Activated CD4-positive, alpha-beta memory T cell treated with anti-CD3 and anti-CD28 coated beads for 36 hours (primary cell): ENCODE data around the gene C6orf132. TPM values are rescaled to one million over a fixed set of nuclear protein-coding genes. Genes with fewer than 3 reads are reported as not detected.

Experiments used
- CTCF ChIA-PET: fragments of 350-600 bp; sonication (Branson Sonifier 250); formaldehyde crosslinking; loops from one replicate; lab custom pipeline; 2021; ENCODE audit warnings: antibody characterized with exemption, inconsistent platforms; lab: Charles Lee
- POLR2A ChIA-PET: fragments of 350-600 bp; sonication (Branson Sonifier 250); formaldehyde crosslinking; loops from one replicate; lab custom pipeline; 2021; ENCODE audit warnings: antibody characterized with exemption; lab: Charles Lee
- DNase-seq: peaks from one replicate; pipeline ENCODE4 v3.0.0-alpha.2; 2020
- H3K27ac Mint-ChIP-seq: one replicate; pipeline ENCODE4 v1.8.0; 2021; ENCODE audit warnings: mixed read lengths
- H3K27me3 Mint-ChIP-seq: one replicate; pipeline ENCODE4 v1.8.0; 2021; ENCODE audit warnings: mixed read lengths
- H3K36me3 Mint-ChIP-seq: one replicate; pipeline ENCODE4 v1.8.0; 2021; ENCODE audit warnings: mixed read lengths
- H3K4me1 Mint-ChIP-seq: one replicate; pipeline ENCODE4 v1.8.0; 2021; ENCODE audit warnings: low read depth, mixed read lengths
- H3K4me3 Mint-ChIP-seq: one replicate; pipeline ENCODE4 v1.8.0; 2021; ENCODE audit warnings: mild to moderate bottlenecking, mixed read lengths
- H3K9me3 Mint-ChIP-seq: one replicate; pipeline ENCODE4 v1.8.0; 2021; ENCODE audit warnings: mixed read lengths
- intact Hi-C: fragments of 100-400 bp; cut with micrococcal nuclease; formaldehyde crosslinking; loops from one replicate; pipeline ENCODE4 v1.15.1; 2023
- total RNA-seq, 2 experiments: library from RNA; stranded (reverse); gene quantifications; one replicate each; pipeline ENCODE4 v1.2.3, GENCODE V29; 2021

The C6orf132 gene
- total RNA-seq, 2 experiments from 2014 or later, result 0.22 to 0.29 TPM

DNA sequence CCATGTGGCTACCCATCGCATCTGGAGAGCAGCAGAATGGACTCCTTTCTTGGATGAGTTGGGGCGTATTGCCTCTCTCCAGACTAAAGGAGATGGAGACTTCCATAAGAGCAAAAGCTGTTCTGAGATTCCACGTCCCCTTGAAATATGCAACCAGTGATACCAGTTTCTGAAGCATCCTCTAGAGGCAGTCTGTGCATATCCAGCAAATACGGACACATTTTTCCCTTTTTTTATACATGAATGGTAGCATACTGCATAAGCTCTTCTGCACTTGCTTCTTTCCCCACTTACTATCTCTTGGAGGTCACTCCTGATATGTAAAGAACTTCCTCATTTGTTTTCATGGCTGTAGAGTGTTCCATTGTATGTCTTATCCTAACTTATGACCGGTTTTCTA, 57.5 kb downstream of the C6orf132 start:
- CTCF ChIA-PET, result interaction anchor here (1.0 to 3.2 kb wide), 4 partner anchors 11 to 84 kb away, joined by 3 to 7 read pairs (median 4); no protein-coding TSS in a partner anchor
- POLR2A ChIA-PET, result no interaction called here
- H3K4me3 Mint-ChIP-seq, result no peak overlapping the region

DNA sequence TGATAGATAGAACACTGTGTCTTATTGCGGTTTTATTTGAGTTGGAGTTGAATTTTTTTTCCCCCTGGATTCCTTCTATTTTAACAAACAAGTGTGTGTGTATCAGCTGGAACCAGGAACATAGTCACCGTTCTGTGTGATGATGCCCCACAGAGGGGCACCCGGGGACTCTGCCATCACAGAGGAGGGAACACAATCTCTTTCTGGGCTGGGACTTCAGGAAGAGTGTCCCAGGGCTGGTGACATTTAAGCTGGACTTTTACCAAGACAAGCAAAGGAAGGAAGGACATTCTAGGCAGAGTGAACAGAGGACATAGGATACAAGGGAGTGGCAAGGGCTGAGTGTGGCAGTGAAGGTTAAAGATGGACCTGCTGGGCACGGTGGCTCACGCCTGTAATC, 58.9 kb downstream of the C6orf132 start:
- Mint-ChIP-seq H3K27ac (no peak overlapping the region), H3K9me3 (no peaks in the 10 kb centered on the region), H3K4me3 (no peak overlapping the region), H3K4me1 (no peaks in the 10 kb centered on the region), H3K36me3 (peaks cover 4% of the 10 kb centered on the region), H3K27me3 (no peaks in the 10 kb centered on the region)
- CTCF ChIA-PET, result interaction anchor here (1.4 to 12.8 kb wide), 2 partner anchors 20 to 448 kb away, joined by 3 to 91 read pairs; no protein-coding TSS in a partner anchor
- intact Hi-C loops, result no loop called here
- POLR2A ChIA-PET, result no interaction called here
- no peak for DNase-seq

More for the DNA sequence above, 57.5 kb downstream of the C6orf132 start:
- no peaks in the 10 kb centered on the region for H3K4me1 Mint-ChIP-seq
- intact Hi-C loops, result no loop called here
- H3K27ac Mint-ChIP-seq, result no peak overlapping the region
- peaks cover 2% of the 10 kb centered on the region for H3K36me3 Mint-ChIP-seq
- no peaks in the 10 kb centered on the region for H3K9me3 Mint-ChIP-seq
- H3K27me3 Mint-ChIP-seq, result no peaks in the 10 kb centered on the region
- DNase-seq, result no peak

DNA sequence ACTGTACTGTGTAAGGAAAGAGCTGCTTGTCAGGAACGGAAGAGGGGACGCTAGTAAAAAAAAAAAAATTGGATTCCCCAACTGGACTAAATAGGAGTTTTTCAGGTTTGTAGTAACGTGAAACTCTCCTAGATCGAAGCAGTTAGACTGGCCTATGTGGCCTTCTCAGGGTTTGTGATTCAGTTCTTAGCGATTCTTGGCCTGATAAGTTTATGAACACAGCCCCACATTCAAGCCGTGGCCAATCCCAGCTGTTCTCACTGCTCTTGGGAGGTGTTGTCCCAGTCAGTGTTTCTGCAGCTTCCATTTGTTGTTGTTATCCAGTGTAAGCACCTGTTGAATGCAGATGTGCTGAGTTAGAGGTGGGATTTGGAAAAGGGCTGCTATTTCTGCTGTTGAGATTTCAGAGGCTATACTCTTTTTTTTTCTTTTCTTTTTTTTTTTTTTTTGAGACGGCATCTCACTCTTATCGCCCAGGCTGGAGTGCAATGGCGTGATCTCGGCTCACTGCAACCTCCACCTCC, 62.4 kb downstream of the C6orf132 start:
- POLR2A ChIA-PET, result interaction anchor here (0.6 kb wide), 1 partner anchor 29 kb away, joined by 3 read pairs; the partner anchor contains the start of gene TAF8
- no peak overlapping the region for H3K4me3 Mint-ChIP-seq
- H3K27me3 Mint-ChIP-seq, result no peaks in the 10 kb centered on the region
- no peak overlapping the region for H3K27ac Mint-ChIP-seq
- CTCF ChIA-PET, result interaction anchor here (12.8 kb wide), 1 partner anchor 24 kb away, joined by 91 read pairs; no protein-coding TSS in a partner anchor
- peaks cover 18% of the 10 kb centered on the region for H3K36me3 Mint-ChIP-seq
- no peak for DNase-seq
- H3K9me3 Mint-ChIP-seq, result no peaks in the 10 kb centered on the region
- intact Hi-C loops, result no loop called here
- peaks cover under 1% of the 10 kb centered on the region for H3K4me1 Mint-ChIP-seq

DNA sequence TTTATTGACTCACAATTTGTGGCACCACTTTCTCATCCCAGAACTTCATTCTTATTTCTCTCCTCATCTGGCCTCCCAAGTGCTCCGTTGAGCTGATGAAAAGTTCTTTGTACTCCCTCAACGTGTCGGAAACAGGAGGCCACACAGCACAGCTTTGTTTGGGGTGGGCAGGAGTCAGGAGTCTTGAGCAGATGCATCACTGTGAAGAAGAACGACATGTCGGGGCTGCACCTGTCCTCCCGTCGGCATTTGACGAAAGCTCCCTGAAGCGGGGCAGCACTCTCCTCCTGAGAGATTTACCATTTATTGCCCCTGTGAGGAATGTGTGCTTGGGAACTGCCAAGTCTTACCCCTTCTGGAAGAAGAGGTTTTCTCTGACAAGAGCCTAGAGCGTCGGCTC, 64.0 kb downstream of the C6orf132 start:
- H3K27me3 Mint-ChIP-seq, result no peaks in the 10 kb centered on the region
- peaks cover 11% of the 10 kb centered on the region for H3K4me1 Mint-ChIP-seq
- H3K4me3 Mint-ChIP-seq, result no peak overlapping the region
- peaks cover 29% of the 10 kb centered on the region for H3K36me3 Mint-ChIP-seq
- H3K9me3 Mint-ChIP-seq, result no peaks in the 10 kb centered on the region
- ChIA-PET CTCF (interaction anchor here (12.8 kb wide), 1 partner anchor 25 kb away, joined by 91 read pairs; no protein-coding TSS in a partner anchor), POLR2A (no interaction called here)
- intact Hi-C loops, result no loop called here
- DNase-seq, result no peak
- no peak overlapping the region for H3K27ac Mint-ChIP-seq

DNA sequence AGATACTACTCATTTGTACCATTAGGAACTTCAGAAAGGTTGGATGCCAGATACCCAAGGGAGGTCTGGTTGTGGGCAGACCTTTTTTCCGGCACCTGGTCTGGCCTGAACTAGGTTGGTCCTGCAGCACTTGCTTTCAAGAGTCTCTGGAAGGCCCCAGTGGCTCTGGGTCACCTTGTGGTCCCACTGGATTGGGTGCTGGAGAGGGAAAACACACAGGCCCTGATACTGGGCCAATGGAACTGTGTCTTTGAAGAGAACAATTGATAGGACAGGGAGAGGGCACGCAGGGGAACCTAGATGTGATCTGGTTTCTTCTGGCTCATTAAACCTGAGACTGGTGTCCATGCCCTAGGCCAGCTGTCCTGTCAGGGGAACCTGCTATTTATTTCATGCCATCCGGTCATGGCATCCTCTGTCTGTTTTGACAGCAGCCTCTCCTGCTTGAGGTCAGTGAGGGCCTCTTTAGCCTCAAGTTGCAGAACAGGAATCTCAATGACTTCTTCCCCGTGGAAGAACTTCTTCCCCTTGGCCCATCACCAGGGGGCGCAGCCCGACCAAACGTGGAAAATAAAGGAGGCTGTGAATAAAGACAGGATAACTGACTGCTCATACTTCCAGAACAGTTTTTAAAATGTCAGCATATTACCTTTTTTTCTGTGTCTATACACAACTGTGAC, 67.1 kb downstream of the C6orf132 start:
- ChIA-PET POLR2A (no interaction called here), CTCF (interaction anchor here (0.9 to 12.8 kb wide), 10 partner anchors 15 to 472 kb away, joined by 3 to 91 read pairs (median 3); partner anchors contain the start of gene TAF8)
- peak; percentile 84 for DNase-seq
- Mint-ChIP-seq H3K4me1 (peaks cover 14% of the 10 kb centered on the region), H3K36me3 (peaks cover 37% of the 10 kb centered on the region), H3K27ac (no peak overlapping the region), H3K27me3 (no peaks in the 10 kb centered on the region), H3K4me3 (no peak overlapping the region), H3K9me3 (no peaks in the 10 kb centered on the region)
- intact Hi-C loops, result loop anchor here (1.0 kb wide), 3 partner anchors 24 to 91 kb away; no protein-coding TSS in a partner anchor

DNA sequence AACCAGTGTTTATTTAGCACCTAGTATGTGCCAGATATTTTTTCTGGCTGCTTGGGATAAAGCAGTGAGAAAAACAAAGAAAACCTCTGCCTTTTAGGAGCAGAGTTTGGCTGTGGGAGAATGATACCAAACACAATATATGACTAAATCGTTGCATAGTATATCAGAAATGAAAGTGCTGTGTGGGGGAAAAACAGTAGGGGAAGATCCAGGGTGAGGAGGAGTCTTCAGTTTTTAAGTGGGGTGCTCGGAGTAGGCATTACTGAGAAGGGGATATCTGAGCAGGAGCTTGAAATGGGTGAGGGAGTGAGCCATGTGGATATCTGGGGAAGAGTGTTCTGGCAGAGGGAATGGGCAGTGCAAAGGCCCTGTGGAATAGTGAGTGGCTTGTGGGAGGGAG, 69.1 kb downstream of the C6orf132 start:
- H3K36me3 Mint-ChIP-seq, result peaks cover 34% of the 10 kb centered on the region
- POLR2A ChIA-PET, result no interaction called here

DNA sequence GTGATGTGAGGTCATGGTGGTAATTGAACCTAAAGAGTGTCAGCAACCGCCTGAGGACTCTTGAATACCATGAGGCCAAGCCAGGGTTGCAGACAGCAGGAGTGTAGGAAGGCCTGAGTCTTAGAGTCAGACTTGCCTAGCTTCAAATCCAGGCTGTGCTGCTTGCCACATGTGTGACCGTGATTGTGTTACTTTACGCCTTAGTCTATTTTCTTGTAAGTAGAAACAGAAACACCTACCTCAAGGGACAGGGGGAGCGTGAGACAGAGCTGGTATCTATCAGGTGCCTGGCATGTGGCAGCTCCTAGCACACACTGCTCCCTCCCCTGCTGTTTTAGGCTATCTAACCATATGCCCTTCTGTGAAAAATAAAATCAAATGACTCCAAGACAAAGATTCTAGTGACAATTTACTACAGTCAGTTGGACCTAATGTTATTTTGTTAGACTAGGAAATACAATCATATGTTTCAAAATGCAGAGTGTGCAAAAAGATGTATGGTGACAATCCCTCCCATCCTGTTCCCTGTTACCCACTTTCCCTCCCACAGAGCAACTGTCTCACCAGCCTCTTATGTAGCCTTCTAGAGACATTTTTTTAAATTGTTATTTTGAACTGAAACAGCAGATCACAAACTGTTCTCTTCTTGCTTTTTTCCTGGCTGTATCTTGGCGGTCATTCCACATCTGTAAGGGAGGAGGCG, 70.4 kb downstream of the C6orf132 start:
- DNase-seq, result no peak
- Mint-ChIP-seq H3K9me3 (no peaks in the 10 kb centered on the region), H3K4me1 (peaks cover 14% of the 10 kb centered on the region), H3K36me3 (peaks cover 27% of the 10 kb centered on the region), H3K27ac (no peak overlapping the region), H3K4me3 (no peak overlapping the region), H3K27me3 (no peaks in the 10 kb centered on the region)
- ChIA-PET CTCF (interaction anchor here (1.4 to 12.8 kb wide), 3 partner anchors 27 to 96 kb away, joined by 3 to 91 read pairs (median 23); no protein-coding TSS in a partner anchor), POLR2A (no interaction called here)
- intact Hi-C loops, result no loop called here

More for the DNA sequence above, 69.1 kb downstream of the C6orf132 start:
- H3K4me1 Mint-ChIP-seq, result peaks cover 14% of the 10 kb centered on the region
- no peaks in the 10 kb centered on the region for H3K9me3 Mint-ChIP-seq
- no peak for DNase-seq
- intact Hi-C loops, result no loop called here
- peak overlapping the region; percentile 81 for H3K27ac Mint-ChIP-seq
- H3K27me3 Mint-ChIP-seq, result no peaks in the 10 kb centered on the region
- H3K4me3 Mint-ChIP-seq, result peak overlapping the region; percentile 7
- CTCF ChIA-PET, result interaction anchor here (0.7 to 12.8 kb wide), 8 partner anchors 13 to 475 kb away, joined by 4 to 91 read pairs (median 7); no protein-coding TSS in a partner anchor

DNA sequence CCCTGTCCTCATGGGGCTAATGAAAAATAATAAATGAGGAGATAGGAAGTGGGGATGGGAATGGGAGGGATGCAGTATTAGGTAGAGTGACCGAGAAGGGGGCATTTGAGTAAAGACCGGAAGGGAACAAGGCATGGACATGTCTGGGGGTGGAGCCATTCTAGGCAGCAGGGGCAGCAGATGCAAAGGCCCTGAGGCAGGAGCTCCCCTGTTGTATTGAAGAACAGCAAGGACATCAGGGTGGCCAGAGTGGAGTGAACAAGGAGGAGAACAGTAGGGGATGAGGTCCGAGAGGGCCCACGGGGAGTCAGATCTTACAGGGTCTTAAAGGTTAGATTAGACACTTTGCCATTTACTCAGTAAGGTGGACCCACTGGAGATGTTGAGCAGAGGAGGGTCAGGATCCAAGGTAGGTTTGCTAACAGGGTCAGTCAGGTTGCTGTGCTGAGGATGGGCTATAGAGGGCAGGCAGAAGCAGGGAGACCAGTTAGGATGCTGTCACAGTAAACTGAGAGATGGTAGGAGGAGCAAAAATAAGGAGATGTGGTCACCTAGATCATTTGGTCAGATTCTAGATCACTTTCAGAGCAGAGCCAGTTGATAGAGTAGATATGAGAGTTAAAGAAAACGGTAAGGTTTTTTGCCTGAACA, 73.4 kb downstream of the C6orf132 start:
- no peak overlapping the region for H3K27ac Mint-ChIP-seq
- intact Hi-C loops, result no loop called here
- H3K9me3 Mint-ChIP-seq, result no peaks in the 10 kb centered on the region
- ChIA-PET CTCF (interaction anchor here (1.0 to 1.2 kb wide), 2 partner anchors 35 to 36 kb away, joined by 3 to 7 read pairs; no protein-coding TSS in a partner anchor), POLR2A (no interaction called here)
- H3K4me1 Mint-ChIP-seq, result peaks cover 9% of the 10 kb centered on the region
- no peaks in the 10 kb centered on the region for H3K27me3 Mint-ChIP-seq
- no peak for DNase-seq
- H3K4me3 Mint-ChIP-seq, result no peak overlapping the region
- peaks cover 22% of the 10 kb centered on the region for H3K36me3 Mint-ChIP-seq

DNA sequence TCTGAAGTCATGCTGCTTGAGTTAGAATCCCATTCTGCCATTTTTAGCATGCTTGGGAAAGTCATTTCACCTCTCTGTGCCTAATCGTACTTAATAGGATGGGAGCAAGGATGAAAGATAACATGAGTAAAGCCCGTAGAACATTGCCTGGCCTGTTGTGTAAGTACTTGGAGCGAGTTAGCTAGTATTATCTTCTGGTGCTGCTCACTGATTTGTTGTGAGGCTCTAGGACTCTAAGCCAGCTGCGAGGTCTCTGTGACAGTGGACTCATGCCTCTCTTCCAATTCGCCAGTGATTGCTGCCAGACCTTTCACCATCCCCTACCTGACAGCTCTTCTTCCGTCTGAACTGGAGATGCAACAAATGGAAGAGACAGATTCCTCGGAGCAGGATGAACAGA, 74.2 kb downstream of the C6orf132 start:
- ChIA-PET POLR2A (interaction anchor here (0.9 kb wide), 1 partner anchor 36 kb away, joined by 3 read pairs; no protein-coding TSS in a partner anchor), CTCF (interaction anchor here (1.2 kb wide), 1 partner anchor 37 kb away, joined by 3 read pairs; no protein-coding TSS in a partner anchor)
- intact Hi-C loops, result no loop called here
- no peak overlapping the region for H3K4me3 Mint-ChIP-seq
- no peaks in the 10 kb centered on the region for H3K9me3 Mint-ChIP-seq
- no peak for DNase-seq
- peaks cover 17% of the 10 kb centered on the region for H3K36me3 Mint-ChIP-seq
- H3K27me3 Mint-ChIP-seq, result no peaks in the 10 kb centered on the region
- no peak overlapping the region for H3K27ac Mint-ChIP-seq
- H3K4me1 Mint-ChIP-seq, result peaks cover under 1% of the 10 kb centered on the region

DNA sequence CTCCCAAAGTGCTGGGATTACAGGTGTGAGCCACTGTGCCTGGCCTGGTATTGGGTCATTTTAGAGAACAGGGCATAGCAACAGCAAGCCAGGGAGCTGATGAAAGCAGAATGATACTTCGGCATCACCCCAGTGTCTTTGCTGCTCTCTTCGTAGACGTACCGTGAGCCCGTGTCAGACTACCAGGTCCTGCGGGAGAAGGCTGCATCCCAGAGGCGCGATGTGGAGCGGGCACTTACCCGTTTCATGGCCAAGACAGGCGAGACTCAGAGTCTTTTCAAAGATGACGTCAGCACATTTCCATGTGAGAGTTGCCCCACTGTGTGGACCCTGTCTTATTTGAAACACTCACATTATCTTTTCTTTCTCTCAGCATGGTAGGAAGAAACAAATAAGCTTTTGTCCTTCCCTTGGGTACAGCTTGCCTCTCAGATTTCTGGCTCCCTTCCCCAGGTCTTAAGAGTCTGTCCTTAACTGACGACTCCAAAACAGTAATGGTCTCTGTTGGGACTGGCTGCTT, 76.2 kb downstream of the C6orf132 start:
- H3K36me3 Mint-ChIP-seq, result peaks cover 15% of the 10 kb centered on the region
- H3K4me3 Mint-ChIP-seq, result no peak overlapping the region
- POLR2A ChIA-PET, result no interaction called here
- CTCF ChIA-PET, result interaction anchor here (1.0 kb wide), 1 partner anchor 481 kb away, joined by 3 read pairs; no protein-coding TSS in a partner anchor
- DNase-seq, result no peak
- no peak overlapping the region for H3K27ac Mint-ChIP-seq
- no peaks in the 10 kb centered on the region for H3K4me1 Mint-ChIP-seq
- intact Hi-C loops, result no loop called here
- H3K9me3 Mint-ChIP-seq, result no peaks in the 10 kb centered on the region
- H3K27me3 Mint-ChIP-seq, result no peaks in the 10 kb centered on the region

DNA sequence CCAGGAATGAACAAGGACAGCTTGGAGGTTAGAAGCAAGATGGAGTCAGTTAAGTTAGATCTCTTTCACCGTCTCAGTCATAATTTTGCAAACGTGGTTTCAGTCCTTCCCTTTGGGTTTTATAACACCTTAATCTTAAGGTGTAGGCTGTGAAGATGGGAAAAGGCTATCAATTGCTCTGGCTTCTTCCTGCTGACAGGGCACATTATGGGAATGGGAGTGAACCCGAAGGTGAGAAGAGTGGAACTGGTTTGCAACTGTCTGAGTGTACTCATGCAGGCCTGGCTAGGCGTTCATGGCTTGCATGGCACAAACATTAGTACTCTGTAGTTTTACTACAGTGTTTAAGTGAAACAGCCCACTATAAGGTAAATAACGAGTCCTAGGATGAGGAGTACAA, 82.7 kb downstream of the C6orf132 start:
- ChIA-PET POLR2A (interaction anchor here (0.6 kb wide), 1 partner anchor 26 kb away, joined by 10 read pairs; no protein-coding TSS in a partner anchor), CTCF (interaction anchor here (1.8 kb wide), 1 partner anchor 212 kb away, joined by 3 read pairs; no protein-coding TSS in a partner anchor)
- no peaks in the 10 kb centered on the region for H3K27me3 Mint-ChIP-seq
- no peak overlapping the region for H3K4me3 Mint-ChIP-seq
- intact Hi-C loops, result no loop called here
- peaks cover 58% of the 10 kb centered on the region for H3K36me3 Mint-ChIP-seq
- no peak for DNase-seq
- no peaks in the 10 kb centered on the region for H3K9me3 Mint-ChIP-seq
- no peak overlapping the region for H3K27ac Mint-ChIP-seq
- peaks cover 6% of the 10 kb centered on the region for H3K4me1 Mint-ChIP-seq
